HG03045 (cell line): ENCODE data around the gene ZCCHC14.

Experiments used
- ATAC-seq: cut with Tn5 transposase; IDR thresholded peaks from one replicate; pipeline ENCODE4 v1.9.1; 2021; ENCODE audit warnings: mild to moderate bottlenecking, moderate library complexity; ENCODE audit not compliant: unreplicated experiment

Gene ZCCHC14

DNA sequence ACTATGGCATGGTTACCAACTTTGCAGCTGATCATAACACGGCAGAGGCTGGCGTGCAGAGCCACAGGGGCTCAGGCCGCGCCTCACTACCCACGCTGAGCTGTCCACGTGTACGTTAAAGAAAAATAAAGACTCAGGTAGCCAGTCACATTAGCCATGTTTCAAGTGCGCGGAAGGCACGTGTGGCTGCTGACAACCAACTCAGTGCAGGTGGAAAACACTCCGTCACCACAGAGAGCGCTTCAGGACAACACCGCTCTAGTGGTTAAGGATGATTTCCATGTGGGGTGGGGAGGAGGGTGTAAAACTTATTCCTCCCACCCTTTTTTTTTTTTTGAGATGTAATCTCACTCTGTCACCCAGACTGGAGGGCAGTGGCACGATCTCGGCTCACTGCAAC lies 33.8 kb downstream of the ZCCHC14 start:
- no peak for ATAC-seq

GRCh38 chr16:87458424-87458915 lies 34.4 kb downstream of the ZCCHC14 start:
- ATAC-seq = no peak

- no peak for ATAC-seq
Measured at GRCh38 chr16:87457709-87458423, 35.0 kb downstream of the ZCCHC14 start.

DNA sequence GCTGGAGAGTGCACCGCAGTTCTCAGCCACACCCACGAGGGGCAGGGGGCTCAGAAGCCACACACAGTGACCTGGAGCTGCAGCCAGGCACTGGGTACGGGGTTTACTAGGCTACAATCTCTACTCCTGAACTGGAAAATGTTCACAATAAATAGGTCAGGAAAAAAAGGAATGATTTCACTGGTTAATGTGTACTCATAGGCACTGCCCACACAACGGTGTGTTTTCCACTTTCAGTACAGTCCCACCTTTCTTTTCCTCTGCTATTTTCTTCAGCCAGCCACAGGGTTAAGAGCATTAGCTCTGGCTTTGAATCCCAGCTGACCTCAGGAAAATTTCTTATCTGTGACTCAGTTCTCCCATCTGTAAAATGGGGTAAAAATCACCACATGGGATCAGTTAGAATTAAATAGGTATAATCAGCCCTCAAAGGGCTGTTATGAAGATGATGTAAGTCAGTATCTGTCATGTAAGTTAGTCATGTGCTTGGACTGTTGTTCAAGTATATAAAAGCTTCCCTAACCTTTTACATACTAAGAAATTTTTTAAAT lies 35.7 kb downstream of the ZCCHC14 start:
- ATAC-seq = no peak

- no peak for ATAC-seq
Measured at GRCh38 chr16:87454391-87454790, 38.4 kb downstream of the ZCCHC14 start.

DNA sequence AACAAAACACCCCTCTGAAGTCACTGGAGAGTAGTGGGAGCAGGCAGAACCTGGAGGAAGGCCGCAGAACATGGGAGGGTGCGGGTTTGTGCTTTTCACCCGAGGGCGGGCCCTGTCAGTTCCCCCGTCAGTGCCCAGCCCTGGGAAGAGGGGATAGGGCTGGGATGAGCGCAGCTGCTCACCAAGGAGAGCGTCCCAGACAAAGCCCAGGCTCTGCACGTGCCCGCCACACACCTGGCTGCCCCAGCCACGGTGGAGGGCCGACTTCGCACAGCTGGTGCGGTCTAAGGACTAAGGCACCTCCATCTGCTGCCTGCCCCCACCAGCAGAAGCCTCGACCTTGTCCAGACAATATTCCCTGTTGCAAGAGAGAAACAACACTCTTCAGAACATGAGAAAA lies 39.5 kb downstream of the ZCCHC14 start:
- ATAC-seq = no peak

GRCh38 chr16:87451563-87452210 lies 41.1 kb downstream of the ZCCHC14 start:
- ATAC-seq = no peak

DNA sequence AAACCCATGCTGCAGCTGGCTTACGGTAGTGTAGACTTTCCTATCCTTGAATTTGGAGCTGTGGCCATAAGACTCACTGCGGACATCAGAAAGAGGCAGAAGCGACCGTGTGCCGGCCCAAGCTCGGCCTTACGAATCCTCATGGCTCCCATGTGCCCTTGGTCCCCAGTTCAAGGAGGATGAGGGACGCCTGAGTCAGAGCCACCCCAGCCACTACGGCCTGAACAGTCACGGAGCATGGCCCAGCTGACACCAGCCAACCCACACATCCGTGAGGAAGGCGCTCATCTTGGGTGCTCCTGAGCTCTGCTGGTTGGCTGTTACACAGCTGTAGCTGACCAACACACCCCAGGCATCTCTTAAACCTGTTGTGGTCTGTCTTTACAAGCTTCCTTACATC lies 44.0 kb downstream of the ZCCHC14 start:
- no peak for ATAC-seq

GRCh38 chr16:87447323-87447722 lies 45.5 kb downstream of the ZCCHC14 start:
- ATAC-seq = no peak

- no peak for ATAC-seq
Measured at GRCh38 chr16:87446479-87446878, 46.3 kb downstream of the ZCCHC14 start.

DNA sequence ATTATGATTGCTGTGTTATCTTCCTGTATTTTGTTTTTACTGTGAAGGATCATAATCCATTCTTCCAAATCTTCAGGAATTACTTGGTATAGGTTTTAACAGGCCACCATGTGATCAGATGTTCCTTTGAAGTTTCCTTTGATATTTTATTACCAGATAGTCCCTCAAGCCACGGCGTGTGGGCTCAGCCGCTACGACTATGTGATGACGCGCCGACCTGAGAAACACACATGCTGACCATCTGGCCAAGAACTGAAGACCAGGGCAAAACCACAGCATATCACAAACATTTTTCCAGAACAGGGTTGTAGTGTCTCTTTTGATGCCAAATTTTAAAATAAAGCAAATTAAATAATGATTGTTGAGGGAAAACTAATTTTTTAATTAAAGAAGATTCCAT lies 47.3 kb downstream of the ZCCHC14 start:
- no peak for ATAC-seq

GRCh38 chr16:87443964-87444363 lies 48.9 kb downstream of the ZCCHC14 start:
- no peak for ATAC-seq

DNA sequence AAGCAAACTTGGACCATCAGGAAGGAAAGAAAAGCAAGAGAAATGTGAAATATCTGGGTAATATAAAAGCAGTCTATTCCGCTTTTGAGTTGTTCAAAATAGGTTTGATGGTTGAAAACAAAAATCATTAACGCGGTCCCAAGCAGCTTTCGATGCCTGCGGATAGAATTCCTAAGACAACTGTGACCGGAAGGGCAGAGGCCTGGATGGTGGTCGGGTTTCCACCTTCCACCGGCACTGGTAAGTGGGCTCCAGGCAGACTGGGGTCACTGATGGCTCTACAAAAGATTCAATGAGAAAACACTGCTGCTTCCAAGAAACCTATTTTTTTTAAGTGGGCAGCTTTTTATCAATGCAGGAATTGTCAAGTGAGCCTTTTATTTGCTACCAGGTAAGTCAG lies 49.8 kb downstream of the ZCCHC14 start:
- ATAC-seq = no peak

GRCh38 chr16:87442581-87442966 lies 50.2 kb downstream of the ZCCHC14 start:
- no peak for ATAC-seq

GRCh38 chr16:87441886-87442580 lies 50.8 kb downstream of the ZCCHC14 start:
- ATAC-seq = no peak

DNA sequence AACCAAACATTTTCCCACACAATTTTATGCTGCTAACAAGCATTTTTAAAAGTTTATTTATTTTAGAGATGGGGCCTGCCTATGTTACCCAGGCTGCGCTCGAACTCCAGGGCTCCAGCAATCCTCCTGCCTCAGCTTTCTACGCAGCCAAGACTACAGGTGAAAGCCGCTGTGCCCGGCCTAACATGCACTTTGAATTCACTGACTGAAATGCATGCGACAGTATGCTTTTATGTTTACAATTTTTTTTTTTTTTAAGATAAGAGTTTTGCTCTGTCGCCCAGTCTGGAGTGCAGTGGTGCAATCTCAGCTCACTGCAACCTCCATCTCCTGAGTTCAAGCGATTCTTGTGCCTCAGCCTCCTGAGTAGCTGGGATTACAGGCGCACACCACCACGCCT lies 52.9 kb downstream of the ZCCHC14 start:
- ATAC-seq = no peak

DNA sequence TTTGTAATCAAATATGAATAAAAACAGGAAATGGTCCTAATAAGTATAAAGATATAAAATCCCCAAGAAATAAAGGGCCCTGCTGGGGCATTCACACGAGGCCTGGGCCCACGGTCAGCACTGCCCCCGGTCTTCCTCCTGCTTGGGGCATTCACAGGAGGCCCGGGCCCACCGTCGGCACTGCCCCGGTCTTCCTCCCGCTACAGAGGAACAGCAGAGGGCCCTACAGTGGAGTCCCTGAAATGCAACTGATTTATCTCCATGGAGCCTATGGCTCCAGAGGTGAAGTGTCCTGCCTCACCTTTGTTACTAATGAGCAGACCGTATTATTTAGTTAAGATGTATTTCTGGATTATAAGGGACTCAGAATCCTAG lies 54.2 kb downstream of the ZCCHC14 start:
- ATAC-seq = no peak

GRCh38 chr16:87437911-87438610 lies 54.8 kb downstream of the ZCCHC14 start:
- ATAC-seq = no peak

DNA sequence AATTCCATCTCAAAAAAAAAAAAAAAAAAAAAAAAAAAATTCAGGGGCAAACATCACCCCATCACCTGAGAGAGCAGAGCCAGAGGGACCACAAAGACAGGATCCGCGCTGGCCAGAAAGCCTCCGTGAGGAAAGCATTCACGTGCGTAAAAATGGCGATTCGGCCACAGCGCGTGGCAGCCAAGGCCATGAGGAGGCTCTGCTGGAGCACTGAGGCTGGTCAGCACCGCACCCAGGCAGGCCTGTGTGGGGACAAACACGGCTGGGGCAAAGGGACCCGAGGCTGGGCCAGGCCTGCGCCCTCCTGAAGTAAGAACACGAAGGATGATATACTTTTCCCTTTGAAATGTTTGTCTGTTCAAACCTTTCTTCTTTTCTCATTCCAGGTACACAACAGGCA lies 55.5 kb downstream of the ZCCHC14 start:
- no peak for ATAC-seq

DNA sequence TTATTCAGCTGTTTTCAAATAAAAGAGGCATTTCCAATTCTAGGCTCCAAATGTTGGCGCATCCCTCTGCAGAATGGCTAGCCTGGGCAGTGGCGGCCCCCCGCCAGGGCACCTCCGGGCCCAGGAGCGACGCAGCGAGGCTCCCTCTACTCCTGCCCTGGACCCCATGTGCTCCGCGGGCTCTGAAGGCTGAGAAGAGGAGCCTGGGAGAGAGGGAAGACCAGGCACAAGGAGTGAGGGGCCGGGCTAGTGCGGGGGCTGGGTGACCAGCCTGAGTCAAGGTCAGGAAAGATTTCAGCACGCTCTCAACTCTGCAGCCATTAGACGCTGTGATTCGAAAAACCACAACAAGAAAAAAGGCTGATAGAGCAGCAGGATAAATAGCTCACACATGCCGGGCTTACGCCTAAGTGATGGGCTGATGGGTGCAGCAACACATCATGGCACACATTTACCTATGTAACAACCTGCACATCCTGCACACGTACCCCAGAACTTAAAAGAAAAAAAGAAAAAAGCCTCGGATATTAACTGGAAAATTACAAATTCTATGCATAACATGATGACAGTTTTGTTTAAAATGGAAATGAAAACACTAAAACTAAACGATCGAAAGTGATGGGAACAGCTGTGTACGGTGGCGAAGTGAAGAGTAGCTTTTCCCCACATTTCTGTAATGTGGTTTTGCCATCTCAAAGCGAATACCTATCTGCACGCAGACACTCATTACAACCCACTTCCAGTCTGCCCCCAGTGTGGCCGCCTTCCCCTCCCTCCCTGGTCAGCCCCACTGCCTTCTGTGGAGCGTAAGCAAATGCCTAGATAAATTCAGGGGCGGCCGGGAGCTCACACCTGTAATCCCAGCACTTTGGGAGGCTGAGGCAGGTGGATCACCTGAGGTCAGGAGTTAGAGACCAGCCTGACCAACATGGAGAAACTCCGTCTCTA lies 56.3 kb downstream of the ZCCHC14 start:
- no peak for ATAC-seq
